HG03060 (cell line): Measurements from ENCODE around the gene EVL.

Experiments used
- ATAC-seq: cut with Tn5 transposase; IDR thresholded peaks from one replicate; pipeline ENCODE4 v1.9.1; 2021; ENCODE audit warnings: low read depth, moderate number of reproducible peaks; ENCODE audit not compliant: unreplicated experiment

Gene EVL

DNA sequence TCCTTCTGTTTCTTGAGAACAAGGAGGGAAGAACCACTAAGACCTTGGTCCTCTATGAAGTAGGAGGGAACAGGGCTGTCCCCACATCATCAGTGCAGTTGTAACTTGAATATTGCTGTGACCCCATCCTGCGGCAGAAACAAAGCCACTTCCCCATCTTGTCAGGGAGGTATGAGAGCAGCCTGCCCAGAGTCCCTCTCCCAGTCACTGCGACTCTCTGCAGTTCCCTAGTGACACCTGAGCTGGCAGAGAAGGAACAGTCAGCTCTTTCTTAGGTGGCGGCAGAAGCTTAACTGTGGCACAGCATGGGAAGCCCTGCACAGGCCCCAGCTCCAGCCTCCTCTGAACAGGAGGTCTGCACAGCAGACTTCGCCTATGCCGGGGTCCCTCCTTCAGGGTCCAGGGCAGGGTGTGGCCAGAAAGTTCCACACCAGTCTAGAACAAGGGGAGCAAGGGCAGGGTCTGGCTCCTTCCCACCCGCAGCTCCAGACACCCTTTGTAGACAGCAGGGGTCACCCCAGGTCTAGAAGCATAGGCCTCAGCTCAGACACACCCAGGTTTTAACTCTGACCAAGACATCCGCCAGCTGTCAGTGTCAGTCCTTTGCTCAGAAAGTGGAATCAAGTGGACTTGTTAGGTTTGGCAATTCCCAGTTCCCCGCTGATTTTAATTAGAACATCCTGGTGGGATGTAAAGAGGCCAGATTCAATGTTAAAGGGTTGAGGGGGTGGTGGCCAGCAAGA, 57.4 kb downstream of the EVL start:
- no peak for ATAC-seq

DNA sequence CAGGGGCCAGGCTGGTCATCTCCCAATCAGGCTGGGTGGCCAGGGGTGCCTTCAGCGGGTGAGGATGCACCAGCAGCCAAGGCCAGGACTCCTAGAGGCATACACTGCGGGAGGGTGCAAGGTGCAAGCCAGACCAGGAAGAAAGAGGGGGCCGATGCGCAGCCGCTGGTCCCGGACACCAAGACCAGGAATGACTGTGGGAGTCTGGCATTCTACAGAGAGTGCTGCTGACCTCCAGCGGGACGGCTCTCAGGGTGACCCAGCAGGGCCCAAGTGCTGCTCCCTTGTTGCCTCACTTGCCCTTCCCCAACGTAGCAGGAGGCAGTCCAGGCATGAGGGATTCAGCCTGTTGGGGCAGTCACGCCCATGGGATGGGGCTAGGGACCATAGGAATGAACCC, 58.4 kb downstream of the EVL start:
- no peak for ATAC-seq

DNA sequence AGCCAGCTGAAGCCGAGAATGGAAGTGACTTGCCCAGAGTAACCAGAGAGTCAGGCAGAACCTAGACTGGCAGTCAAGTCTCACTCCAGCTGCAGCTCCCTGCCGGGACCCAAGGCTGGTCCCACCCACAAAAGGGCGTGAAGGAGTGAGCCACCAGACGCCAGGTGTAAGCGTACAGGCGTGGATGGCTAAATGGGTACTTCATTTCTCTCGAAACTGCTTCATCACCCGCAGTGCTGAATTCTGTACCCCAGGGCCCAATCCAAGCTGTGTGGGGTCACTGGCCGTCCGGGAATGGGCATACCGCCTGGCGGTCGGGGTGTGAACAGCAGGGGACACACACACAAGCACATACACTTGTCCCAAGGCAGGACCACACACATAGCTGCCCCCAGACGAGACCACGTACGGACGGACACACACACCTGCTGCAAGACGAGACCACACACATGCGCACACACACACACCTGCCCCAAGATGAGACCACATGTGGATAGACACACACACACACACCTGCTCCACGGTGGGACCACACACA, 59.4 kb downstream of the EVL start:
- no peak for ATAC-seq

DNA sequence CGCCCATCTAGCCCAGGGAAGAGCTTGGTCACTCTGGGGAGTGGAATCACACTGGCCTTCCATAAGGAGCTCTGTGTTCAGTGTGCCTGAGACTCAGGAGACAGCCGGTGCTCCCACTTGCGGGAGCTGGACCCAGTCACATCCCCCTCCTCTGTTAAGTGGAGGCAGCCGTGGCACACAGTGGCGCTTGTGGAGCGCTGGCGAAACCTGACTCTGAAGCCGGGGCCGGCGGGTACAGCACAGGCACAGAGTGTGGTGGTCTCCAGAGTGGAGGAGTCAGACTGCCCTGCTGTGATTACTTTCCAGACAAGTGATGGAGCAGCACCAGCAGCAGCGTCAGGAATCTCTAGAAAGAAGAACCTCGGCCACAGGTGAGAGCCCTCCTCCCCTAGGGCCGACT, 61.2 kb downstream of the EVL start:
- no peak for ATAC-seq

DNA sequence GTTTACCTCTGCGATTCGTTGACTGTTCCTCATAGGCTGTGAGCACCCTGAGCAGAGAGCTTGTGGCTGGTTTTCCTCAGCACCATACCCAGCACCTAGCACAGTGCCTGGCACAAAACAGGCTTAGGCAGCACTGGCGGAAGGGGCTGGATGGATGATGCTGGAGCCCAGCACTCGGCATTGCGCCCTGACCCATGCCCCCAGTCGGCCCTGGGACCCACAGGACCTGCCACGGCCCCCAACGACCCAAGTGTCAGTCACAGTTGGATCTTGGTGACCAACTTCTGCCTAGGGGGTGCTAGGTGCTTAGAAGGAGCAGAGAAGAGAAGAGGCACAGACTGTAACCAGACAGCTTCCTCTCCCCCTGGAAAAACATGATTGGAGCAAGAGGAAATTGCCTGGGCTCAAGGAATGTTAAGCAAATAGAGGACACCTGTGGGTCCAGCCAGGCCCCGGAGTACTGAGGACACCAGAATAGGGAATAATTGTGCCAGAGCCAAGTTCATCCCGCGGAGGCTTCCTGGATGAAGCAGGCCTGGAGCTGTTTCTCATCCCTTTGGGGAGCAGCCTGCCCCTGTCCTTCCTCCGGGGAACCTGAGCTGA, 62.7 kb downstream of the EVL start:
- ATAC-seq, result no peak

DNA sequence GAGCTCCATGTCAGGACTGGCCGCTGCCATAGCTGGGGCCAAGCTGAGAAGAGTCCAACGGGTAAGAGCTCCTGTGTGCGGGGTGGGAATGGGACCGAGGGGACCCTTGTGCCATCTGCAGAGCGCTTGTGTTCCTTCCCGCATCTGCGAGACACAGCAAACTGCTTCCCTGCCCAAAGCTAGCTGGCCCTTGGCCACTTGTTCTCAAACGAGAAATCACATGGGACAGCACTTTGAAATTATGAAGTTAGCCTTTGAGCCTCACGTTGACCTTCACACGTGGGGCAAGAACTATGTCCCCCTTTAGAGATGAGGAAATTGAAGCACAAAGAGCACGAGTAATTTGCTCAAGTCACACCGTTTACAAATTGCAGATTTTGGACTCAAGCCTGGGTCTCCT, 63.5 kb downstream of the EVL start:
- ATAC-seq, result no peak

DNA sequence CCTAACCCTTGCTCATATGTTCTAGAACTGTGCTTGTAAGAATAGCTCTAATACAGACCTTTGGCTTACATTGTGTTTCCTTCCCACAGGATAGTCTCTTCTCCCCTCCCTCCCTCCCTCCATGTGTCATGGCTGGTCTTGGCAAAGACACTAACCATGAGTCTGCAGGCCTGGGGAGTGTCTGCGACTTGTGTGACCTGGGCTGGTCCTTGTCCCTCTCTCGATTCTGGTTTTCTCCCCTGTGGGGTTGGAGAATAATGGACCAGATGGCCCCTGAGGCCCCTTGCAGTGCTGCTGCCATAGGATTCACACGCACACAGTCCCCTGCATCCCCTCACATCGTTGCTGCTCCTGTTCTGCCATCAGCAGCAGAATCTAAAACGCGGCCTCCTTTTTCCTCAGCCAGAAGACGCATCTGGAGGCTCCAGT, 64.0 kb downstream of the EVL start:
- no peak for ATAC-seq

DNA sequence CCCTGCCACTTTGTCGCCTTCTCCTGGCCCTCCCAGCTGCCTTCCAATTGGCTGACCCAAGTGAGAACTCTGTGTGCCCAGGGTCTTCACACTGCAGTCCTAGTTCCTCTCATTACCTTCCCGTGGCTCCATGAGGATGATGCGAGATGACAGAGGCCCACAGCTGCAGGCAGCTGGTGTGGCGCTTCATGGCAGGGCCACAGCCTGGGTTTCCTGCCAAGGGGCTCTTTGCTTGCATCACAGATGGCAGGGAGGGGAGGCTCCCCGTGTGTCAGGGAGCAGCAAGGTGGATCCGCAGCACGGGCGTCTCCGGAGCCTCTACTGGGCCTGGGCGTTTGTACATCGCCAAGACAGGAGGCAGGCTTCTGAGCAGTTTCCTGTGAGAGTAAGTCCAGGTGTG, 65.3 kb downstream of the EVL start:
- no peak for ATAC-seq

DNA sequence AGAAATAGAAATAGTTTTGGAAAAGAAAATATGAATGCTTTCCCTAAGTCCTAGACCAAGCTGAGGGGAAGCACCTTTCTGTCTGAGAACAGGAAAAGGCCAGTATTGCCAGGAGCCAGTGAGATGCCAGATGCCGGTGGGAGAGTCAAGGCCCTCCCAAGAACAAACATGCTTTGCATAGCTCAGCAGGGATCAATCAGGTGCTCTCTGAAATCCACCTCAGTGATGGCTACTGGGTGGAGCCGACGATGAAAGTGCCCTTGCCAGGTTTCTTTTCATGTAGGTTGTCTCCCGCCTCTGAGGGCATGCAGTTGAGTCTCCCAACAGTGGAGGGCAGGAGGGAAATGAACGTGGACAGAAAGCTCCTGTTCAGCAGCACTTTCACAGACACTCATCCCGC, 66.0 kb downstream of the EVL start:
- no peak for ATAC-seq

DNA sequence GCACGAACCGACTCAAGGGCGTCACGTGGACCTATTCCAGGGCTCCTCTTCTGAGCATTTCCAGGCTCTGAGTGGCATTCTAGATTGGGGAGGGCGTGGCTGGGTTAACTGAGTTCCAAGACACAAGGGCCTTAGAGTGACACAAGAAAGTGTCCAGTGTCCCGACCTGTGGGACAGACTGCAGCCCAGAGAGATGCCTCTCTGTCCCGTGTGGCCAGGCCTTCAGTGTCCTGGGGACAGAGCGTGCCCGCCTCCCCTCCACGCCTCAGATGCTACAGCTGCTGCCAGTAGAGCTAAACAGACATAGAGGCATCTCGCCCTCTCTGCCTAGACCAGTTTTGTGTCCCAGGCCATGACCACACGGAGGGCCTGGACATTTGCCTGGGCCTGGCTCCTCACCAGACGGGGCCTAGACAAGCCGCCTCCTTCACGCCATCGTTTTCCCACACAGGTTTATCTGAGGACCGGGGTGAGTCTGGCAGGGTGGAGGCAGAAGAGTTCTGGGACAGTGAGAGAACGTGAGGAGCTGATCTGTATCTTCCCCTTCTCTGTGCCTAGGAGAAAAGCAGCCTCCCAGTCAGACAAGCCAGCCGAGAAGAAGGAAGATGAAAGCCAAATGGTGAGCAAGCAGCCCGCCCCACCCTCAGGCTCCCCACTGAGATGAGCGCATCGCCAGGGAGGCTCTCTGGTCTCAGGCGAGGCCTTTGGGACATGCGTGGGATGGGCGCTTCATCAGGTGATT, 67.1 kb downstream of the EVL start:
- ATAC-seq, result no peak

DNA sequence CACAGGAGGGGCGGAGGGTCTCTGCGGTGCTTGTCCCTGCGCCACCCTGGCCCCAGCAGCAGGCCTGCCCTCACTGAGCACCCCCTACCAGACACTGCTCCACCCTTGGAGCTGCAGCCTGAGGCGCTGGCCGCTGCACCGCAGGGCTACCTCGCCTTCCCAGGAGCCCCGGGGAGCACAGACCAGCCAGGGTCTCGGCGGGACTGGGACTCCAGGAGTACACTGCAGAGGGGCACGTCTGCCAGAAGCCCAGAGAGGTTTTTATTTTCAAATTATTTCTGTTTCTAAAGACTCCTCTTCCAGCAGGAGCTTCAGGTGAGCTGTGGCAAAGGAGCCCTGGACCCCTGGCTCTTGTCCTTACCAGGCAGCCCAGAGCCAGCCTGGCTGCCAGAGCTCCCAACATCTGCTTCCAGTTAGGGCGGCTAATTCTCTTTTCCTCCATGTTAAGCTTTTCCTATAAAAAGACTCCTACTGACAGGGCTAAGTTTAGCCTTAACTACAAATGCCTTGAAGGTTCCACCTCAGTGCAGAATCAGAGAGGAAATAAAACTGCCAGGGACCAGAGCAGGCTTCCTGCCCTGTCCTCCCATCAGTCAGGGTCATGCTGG, 67.8 kb downstream of the EVL start:
- no peak for ATAC-seq

DNA sequence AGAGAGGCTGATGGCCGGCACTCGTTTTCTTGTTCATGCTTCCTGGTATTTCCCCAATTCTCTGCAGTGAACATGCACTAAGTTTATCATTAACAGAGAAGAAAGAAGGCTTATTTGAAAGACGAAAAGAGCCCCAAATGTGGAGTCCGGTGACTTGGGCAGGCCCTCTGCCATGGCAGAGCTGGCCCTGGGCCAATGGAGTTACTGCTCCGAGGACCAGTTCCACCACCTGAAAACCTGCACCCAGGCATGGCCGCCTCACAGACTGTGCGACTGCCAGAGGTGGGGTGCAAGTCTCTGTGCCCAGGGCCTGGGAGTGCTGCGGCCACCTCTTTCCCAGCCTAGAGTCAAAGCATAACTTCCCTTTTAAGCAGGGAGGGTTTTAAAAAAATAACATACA, 69.4 kb downstream of the EVL start:
- ATAC-seq, result no peak

DNA sequence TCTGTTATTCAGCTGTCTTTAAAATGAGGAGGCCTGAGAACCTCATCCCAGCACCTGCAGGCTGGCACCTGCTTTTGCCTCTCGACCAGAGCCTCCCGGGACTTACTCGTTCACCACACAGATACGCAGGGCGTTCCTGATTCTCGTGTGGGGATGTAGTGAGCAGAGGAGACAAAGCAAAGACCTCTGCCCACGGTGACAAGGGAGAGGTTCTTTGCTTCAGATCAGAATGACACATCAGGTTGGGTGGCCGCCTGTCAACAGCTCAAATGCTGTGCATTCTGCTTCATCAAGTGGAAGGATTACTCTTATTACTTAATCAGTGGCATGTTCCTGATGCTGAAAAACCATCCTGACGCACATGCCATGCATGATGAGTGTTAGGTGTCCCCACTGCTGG, 69.9 kb downstream of the EVL start:
- ATAC-seq, result no peak

DNA sequence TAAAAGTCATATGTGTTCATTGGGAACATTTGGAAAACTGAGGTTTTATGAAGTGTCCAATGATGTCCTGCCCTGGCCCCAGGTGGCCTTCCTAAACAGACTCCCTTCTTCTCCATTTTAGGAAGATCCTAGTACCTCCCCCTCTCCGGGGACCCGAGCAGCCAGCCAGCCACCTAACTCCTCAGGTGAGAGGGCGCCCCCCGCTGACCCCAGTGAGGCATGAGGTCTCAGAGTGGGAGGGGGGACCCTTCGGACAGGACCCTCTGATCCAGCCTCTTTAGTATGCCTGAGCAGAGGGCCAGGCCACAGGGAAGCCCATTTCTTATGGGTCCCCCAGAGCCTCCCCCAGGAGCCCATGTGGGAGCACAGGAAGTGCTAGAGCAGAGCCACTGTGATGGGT, 70.6 kb downstream of the EVL start:
- no peak for ATAC-seq

DNA sequence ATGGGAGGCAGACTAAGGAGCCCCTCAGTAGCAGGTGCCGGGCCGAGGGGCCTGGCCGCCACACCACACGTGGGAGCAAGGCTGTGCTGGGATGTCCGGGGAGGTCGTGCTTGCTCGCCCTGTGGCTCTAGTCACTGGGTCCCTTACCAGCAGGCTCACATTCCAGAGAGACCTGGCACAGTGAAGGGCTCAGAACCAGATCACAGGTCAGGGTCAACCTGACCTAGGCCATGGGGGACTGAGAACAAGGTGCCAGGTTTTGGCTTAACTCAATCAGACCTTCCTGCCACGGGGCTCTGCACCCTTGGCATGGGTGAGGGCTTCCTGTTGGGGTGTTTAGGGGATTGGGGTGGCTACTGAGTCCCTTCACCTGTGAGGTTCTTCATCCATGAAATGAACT, 72.0 kb downstream of the EVL start:
- no peak for ATAC-seq

DNA sequence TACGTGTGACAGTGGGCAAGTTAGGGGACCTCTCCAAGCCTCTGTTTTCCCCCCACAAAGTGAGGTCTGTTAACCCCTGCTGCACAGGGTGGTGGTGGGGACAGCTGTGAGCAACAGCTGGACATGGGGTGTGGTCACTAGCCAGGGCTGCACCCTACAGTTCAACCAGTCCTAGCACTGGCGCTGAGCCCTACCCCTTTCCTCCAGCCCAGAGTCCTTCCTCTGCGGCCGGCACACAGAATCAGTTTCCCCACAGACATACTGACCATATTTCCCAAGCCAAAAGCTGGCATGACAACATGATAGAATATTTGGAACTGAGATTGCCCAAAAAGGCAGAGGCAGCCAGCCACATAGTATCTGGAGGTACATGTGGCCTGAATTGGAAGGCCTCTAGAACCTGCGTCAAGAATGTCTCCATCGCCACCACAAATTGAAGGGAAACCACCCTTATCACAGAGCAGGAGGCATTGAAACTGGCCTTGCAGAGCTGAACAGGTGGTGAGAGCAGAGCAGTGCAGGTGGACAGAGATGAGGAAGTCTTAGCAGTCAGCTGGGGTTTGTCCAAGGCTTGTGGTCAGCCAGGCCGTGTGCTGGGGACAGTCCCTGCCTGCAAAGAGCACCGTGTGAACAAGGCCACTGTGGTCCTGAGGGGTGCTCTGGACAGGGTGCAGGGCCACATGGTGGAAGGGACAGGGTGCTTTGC, 73.0 kb downstream of the EVL start:
- ATAC-seq, result no peak

DNA sequence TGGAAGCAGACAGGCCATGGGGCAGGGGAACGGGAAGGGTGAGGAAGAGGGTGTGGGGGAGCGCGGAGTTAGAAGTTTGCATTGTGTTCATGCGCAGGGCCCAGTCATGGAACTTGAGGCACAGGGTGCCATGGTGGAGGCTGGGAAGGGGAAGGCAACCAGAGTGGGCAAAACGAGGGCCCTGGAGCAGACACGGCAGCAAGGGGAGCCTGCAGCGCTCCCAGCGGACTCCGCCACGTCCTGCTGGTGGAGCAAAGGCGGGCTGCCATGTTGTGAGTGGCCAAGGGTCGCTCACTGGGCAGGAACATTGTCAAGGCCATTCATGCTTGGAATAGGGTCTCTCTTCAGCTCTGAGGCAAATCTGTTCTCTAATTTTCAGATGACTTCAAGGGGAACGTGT, 73.7 kb downstream of the EVL start:
- no peak for ATAC-seq

DNA sequence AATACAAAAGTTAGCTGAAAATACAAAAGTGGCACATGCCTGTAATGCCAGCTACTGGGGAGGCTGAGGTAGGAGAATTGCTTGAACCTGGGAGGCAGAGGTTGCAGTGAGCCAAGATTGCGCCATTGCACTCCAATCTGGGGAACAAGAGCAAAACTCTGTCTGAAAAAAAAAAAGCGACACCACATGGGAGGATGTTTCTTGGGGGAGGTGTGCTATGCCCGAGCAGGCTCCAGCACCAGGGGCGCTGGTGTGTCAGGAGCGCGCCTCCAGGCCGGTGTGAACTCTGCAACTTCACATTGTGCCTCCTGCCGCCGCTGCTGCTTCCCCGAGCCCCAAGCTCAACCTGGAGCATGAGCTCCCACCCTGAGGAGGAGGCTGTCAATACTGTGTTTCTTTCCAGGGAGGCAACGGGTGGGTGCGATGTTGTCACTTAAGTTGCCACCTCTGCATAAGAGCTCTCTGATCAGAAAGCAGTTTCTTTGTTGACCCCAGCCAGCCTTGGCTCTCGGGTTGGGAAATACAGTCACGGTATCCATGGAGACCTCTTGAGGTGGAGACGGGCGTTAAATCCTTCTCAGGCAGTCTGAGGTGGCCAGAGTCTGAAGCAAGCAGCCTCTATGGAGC, 75.3 kb downstream of the EVL start:
- ATAC-seq, result no peak

DNA sequence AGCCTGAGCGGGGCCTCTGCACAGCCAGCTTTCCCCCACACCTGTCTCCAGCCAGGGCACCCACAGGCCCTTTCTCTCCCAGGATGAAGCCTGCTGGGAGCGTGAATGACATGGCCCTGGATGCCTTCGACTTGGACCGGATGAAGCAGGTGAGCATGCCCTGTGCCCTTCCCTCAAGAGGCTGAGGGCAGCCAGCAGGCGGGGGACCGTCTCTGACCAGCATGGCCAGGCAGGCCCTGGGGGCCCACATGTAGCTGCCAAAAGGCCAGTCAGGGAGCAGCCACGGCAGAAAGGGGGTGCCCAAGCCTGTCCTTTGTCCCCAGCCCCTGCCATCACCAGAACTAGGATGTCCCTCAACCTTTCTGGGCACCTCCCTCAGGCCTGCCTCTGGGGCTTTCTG, 75.9 kb downstream of the EVL start:
- no peak for ATAC-seq
